Muscle layer of colon (tissue), 2 donors: ENCODE data around the gene NRG2.

Source experiments
- H3K27ac ChIP-seq: one replicate; pipeline ENCODE4 v1.7.0; 2013; ENCODE audit warnings: low read depth, mild to moderate bottlenecking, low read length, moderate library complexity
- H3K27me3 ChIP-seq, 2 donors: one replicate each; pipeline ENCODE4 v1.7.0; 2013; ENCODE audit warnings: low read length in 2 of 2, mild to moderate bottlenecking in 2 of 2; ENCODE audit not compliant: insufficient read depth in 2 of 2, control insufficient read depth in 1 of 2
- H3K36me3 ChIP-seq: one replicate; pipeline ENCODE4 v1.7.0; 2013; ENCODE audit warnings: mild to moderate bottlenecking, low read length; ENCODE audit not compliant: insufficient read depth
- H3K4me1 ChIP-seq: one replicate; pipeline ENCODE4 v1.7.0; 2013; ENCODE audit warnings: mild to moderate bottlenecking, low read length; ENCODE audit not compliant: insufficient read depth
- H3K4me3 ChIP-seq, 2 donors: one replicate each; pipeline ENCODE4 v1.7.0; 2013; ENCODE audit warnings: low read length in 2 of 2, low read depth in 1 of 2, mild to moderate bottlenecking in 1 of 2, moderate library complexity in 1 of 2
- H3K9ac ChIP-seq: one replicate; pipeline ENCODE4 v1.7.0; 2013; ENCODE audit warnings: low read length
- H3K9me3 ChIP-seq: one replicate; pipeline ENCODE4 v1.7.0; 2013; ENCODE audit warnings: mild to moderate bottlenecking, low read length
- donor health status: abdominal sarcoma.
- donor health status: Adenocarcinoma of cecum.

Gene NRG2

DNA sequence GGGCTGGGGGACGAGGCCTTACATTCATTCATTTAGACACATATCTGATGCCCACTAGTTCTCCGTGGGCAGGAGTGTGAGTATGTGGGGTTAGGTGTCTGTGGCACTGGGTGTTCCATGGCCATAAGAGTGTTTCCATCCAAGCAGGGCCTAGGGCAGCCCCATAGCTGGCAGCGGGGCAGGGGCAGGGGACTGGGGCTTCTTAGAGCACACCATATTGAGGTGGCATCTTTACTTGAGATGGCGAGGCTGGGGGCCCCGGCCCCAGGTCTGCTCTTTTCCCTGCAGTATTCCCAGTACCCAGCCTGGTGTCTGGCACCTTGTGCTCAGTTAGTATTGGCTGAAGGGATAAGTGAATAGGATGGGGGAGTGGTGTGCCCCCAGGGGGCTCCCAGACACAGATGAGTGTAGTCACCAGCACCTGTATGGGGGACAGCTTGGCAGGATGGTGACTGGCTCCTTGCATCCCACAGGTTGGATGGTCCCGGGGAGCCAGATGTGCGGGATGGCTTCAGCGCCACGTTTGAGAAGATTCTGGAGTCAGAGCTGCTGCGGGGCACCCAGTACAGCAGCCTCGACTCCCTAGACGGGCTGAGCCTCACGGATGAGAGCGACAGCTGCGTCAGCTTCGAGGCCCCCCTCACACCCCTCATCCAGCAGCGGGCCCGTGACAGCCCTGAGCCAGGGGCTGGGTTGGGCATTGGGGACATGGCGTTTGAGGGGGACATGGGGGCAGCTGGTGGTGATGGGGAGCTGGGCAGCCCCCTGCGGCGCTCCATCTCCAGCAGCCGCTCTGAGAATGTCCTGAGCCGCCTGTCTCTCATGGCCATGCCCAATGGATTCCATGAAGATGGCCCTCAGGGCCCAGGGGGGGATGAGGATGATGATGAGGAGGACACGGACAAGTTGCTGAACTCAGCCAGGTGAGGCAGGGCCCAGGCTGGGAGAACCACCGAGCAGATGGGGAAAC lies 230.0 kb downstream of the NRG2 start:
- no peaks in the 10 kb centered on the region for H3K9me3 ChIP-seq
- no peaks in the 10 kb centered on the region for H3K4me1 ChIP-seq
- no peak overlapping the region for H3K4me3 ChIP-seq
- no peak overlapping the region for H3K9ac ChIP-seq
- no peaks in the 10 kb centered on the region for H3K36me3 ChIP-seq
- H3K27ac ChIP-seq, result no peak overlapping the region
- peaks cover 0 to 6% of the 10 kb centered on the region in 2 donors for H3K27me3 ChIP-seq

DNA sequence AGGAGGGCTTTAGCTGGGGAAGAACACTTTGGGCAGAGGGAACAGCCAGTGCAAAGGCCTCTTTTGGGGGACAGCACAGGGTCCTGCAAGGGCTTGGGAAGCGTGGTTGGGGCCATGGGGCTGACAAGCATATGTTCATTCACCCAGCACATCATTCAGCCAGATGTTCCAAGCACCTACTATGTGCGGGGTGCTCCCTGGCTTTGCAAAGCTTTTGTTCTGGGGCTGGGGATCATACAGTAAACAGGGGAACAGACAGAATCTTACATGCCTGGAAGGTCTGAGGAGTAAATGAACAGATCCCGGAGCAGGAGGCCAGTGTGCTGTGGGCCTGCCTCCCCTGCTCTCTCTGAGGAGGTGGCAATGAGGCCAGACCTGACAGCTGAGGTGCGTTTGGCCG lies 230.8 kb downstream of the NRG2 start:
- Histone ChIP-seq H3K9me3 (no peaks in the 10 kb centered on the region), H3K9ac (no peak overlapping the region), H3K27me3 (peaks cover 0 to 6% of the 10 kb centered on the region in 2 donors), H3K27ac (no peak overlapping the region), H3K36me3 (no peaks in the 10 kb centered on the region), H3K4me1 (no peaks in the 10 kb centered on the region), H3K4me3 (no peak overlapping the region)

- no peaks in the 10 kb centered on the region for H3K36me3 ChIP-seq
- no peak overlapping the region for H3K27ac ChIP-seq
- no peak overlapping the region for H3K9ac ChIP-seq
- H3K27me3 ChIP-seq, result peaks cover 0 to 6% of the 10 kb centered on the region in 2 donors
- H3K4me1 ChIP-seq, result no peaks in the 10 kb centered on the region
- H3K9me3 ChIP-seq, result no peaks in the 10 kb centered on the region
- H3K4me3 ChIP-seq, result no peak overlapping the region
Observed at GRCh38 chr5:139811274-139811607, 231.9 kb downstream of the NRG2 start.

DNA sequence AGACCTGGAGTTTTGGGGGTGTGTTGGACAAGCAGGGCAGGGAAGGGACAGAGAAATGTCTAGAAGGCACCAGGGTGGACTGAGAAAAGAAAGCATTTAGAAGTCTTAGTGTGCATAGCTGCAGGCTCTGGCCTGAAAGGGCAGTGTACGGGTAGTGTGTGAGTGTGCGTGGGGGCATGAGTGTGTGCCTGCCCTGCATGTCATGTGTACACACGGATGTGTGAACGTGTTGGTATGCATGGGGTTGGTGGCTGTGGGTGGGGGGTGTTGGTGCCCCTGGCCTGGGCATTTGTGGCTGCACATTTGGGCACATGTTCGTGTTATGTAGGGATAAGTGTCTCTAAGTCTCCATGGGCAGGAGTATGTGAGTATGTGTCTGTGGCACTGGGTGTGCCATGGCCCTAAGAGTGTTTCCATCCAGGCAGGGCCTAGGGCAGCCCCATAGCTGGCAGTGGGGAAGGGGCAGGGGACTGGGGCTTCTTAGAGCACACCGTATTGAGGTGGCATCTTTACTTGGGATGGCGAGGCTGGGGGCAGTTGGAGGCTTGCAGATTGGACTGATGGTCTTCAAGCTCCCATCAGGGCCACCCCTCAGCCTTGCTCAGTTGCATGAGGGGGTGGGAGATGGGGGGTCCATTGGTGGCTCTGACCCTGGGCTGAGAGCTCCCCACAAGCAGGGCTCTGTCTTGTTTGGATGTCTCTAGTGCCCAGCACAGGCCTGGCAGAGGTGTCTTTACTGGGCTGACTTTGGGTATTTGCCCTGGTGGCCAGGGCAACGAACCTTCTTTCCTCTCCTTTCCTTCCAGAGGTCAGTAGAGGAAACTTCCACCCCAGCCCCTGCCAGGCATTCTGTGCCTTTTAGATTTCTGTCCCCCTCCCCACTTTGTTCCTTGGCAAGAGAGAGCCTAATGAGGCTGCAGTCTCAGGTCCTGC lies 232.5 kb downstream of the NRG2 start:
- H3K36me3 ChIP-seq, result no peaks in the 10 kb centered on the region
- peaks cover 0 to 6% of the 10 kb centered on the region in 2 donors for H3K27me3 ChIP-seq
- no peaks in the 10 kb centered on the region for H3K4me1 ChIP-seq
- no peak overlapping the region for H3K4me3 ChIP-seq
- no peak overlapping the region for H3K27ac ChIP-seq
- no peaks in the 10 kb centered on the region for H3K9me3 ChIP-seq
- H3K9ac ChIP-seq, result no peak overlapping the region

DNA sequence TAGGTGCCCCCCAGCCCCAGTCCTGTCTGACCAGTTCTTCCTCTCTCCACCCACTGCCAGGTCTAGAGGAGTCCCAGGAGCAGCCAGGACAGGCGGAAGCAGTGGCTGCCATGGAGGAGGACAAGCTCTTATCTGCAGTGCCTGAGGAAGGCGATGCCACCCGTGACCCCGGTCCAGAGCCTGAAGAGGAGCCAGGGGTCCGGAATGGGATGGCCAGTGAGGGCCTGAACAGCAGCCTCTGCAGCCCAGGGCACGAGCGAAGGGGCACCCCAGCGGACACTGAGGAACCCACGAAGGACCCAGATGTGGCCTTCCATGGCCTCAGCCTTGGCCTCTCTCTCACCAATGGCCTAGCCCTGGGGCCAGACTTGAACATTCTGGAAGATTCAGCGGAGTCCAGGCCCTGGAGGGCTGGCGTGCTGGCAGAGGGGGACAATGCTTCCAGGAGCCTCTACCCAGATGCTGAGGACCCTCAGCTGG lies 233.7 kb downstream of the NRG2 start:
- Histone ChIP-seq H3K4me1 (no peaks in the 10 kb centered on the region), H3K27me3 (peaks cover 0 to 6% of the 10 kb centered on the region in 2 donors), H3K27ac (no peak overlapping the region), H3K9ac (no peak overlapping the region), H3K36me3 (no peaks in the 10 kb centered on the region), H3K9me3 (no peaks in the 10 kb centered on the region), H3K4me3 (no peak overlapping the region)

GRCh38 chr5:139808481-139809330 lies 234.4 kb downstream of the NRG2 start:
- H3K36me3 ChIP-seq, result no peaks in the 10 kb centered on the region
- H3K27me3 ChIP-seq, result peaks cover 0 to 6% of the 10 kb centered on the region in 2 donors
- H3K9me3 ChIP-seq, result no peaks in the 10 kb centered on the region
- no peak overlapping the region for H3K9ac ChIP-seq
- H3K27ac ChIP-seq, result no peak overlapping the region
- no peaks in the 10 kb centered on the region for H3K4me1 ChIP-seq
- no peak overlapping the region for H3K4me3 ChIP-seq

DNA sequence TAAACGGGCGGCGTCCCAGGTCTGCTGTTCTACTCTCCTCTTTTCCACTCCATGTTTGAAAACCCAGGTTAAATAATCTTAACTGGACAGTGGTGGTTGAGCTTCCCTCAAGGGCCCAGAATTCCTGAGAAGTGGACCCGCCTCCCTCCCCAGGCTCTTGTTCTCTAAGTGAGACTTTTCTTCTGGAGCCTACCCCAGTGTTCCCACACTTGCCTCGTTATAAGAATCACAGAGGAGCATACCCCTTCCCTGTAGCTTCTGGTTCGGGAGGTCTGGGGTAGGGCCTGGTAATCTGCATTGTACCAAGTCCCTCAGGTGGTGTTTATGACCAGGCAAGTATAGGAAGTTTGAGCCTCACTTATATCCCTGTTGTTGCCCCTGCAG lies 235.5 kb downstream of the NRG2 start:
- no peaks in the 10 kb centered on the region for H3K4me1 ChIP-seq
- no peaks in the 10 kb centered on the region for H3K9me3 ChIP-seq
- no peak overlapping the region for H3K4me3 ChIP-seq
- H3K27ac ChIP-seq, result no peak overlapping the region
- H3K36me3 ChIP-seq, result no peaks in the 10 kb centered on the region
- peaks cover 0 to 6% of the 10 kb centered on the region in 2 donors for H3K27me3 ChIP-seq
- no peak overlapping the region for H3K9ac ChIP-seq

DNA sequence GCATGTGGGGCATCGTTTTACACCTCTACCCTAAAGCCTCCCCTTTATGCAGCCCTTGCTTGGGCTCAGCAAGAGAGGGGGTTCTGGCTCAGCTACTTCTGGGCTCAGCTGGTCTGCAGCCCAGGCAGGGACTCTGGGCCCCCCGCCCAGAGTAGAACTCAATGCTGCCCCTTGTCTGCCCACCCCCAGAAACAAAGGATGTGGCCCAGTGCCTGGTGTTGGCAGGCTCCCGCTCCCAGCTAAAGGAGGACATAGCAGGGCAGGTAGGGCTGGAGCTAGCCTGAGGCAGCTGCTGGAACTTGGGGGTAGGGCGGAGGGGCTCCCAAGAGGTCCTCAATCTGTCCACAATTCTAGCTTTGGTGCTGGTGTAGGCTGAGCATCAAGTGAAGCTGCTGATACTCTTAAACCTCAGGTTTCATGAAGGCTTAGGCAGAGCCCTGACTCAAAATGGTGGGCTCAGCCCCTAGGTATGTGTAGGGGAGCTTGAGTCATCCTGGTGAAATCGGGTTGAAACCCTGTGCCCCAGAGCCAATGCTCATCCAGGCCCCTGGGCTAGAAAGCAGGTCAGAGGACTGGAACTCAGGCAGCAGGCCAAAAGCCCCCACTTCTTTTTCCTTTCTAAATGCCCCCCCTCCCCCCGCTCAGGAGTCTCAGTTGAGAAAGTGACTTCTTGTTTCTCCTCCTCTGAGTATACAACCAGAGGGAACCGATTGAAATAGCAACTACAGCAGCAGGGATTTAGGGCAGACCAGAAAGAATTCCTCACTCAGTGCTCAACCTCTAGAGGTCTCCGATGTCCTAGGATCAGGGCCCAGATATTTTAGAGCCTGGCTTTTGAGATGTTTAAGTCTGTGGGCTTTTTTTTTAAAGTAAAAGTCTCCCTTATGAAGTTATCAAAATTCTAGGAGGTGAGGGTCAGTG lies 236.1 kb downstream of the NRG2 start:
- Histone ChIP-seq H3K27ac (no peak overlapping the region), H3K36me3 (no peaks in the 10 kb centered on the region), H3K4me1 (no peaks in the 10 kb centered on the region), H3K27me3 (peaks cover 0 to 6% of the 10 kb centered on the region in 2 donors), H3K4me3 (no peak overlapping the region), H3K9me3 (no peaks in the 10 kb centered on the region), H3K9ac (no peak overlapping the region)

- Histone ChIP-seq H3K9me3 (no peaks in the 10 kb centered on the region), H3K27me3 (peaks cover 0 to 6% of the 10 kb centered on the region in 2 donors), H3K9ac (no peak overlapping the region), H3K4me3 (no peak overlapping the region), H3K27ac (no peak overlapping the region), H3K4me1 (no peaks in the 10 kb centered on the region), H3K36me3 (no peaks in the 10 kb centered on the region)
Observed at GRCh38 chr5:139806111-139806510, 237.0 kb downstream of the NRG2 start.

- H3K9me3 ChIP-seq, result no peaks in the 10 kb centered on the region
- H3K27me3 ChIP-seq, result peaks cover 0 to 6% of the 10 kb centered on the region in 2 donors
- no peak overlapping the region for H3K27ac ChIP-seq
- H3K9ac ChIP-seq, result no peak overlapping the region
- no peak overlapping the region for H3K4me3 ChIP-seq
- no peaks in the 10 kb centered on the region for H3K4me1 ChIP-seq
- no peaks in the 10 kb centered on the region for H3K36me3 ChIP-seq
Observed at GRCh38 chr5:139805545-139805944, 237.6 kb downstream of the NRG2 start.
